WERI-Rb-1 (cell line): ENCODE data around the gene MYLK3.

Experiments used
- DNase-seq: peaks from one replicate; pipeline ENCODE4 v3.0.0-alpha.2; 2020
- H3K27ac ChIP-seq: fragments of 250-450 bp; sonication (Bioruptor Pico); 2 replicates; pipeline ENCODE4 v1.5.1; 2020; ENCODE audit warnings: mild to moderate bottlenecking, moderate library complexity
- H3K27me3 ChIP-seq: fragments of 250-450 bp; sonication (Bioruptor Pico); 2 replicates; pipeline ENCODE4 v1.5.1; 2021; ENCODE audit warnings: mild to moderate bottlenecking, low read depth, moderate library complexity; ENCODE audit not compliant: insufficient read depth, severe bottlenecking
- H3K36me3 ChIP-seq: fragments of 250-450 bp; sonication (Bioruptor Pico); 2 replicates; pipeline ENCODE4 v1.5.1; 2020; ENCODE audit warnings: mild to moderate bottlenecking, moderate library complexity
- H3K4me3 ChIP-seq: 2 replicates; pipeline ENCODE4 v1.5.1; 2011; ENCODE audit warnings: low read depth, mild to moderate bottlenecking, control low read depth, low read length
- H3K9me3 ChIP-seq: fragments of 250-450 bp; sonication (Bioruptor Pico); 2 replicates; pipeline ENCODE4 v1.5.1; 2021; ENCODE audit warnings: mild to moderate bottlenecking, moderate library complexity; ENCODE audit not compliant: severe bottlenecking
- TF ChIP-seq, protein P1 (sequence below): IDR thresholded peaks from 2 replicates; pipeline ENCODE4 v1.5.1; 2011; ENCODE audit warnings: low read depth, mild to moderate bottlenecking, control low read depth, inconsistent platforms, low read length

Gene MYLK3

DNA sequence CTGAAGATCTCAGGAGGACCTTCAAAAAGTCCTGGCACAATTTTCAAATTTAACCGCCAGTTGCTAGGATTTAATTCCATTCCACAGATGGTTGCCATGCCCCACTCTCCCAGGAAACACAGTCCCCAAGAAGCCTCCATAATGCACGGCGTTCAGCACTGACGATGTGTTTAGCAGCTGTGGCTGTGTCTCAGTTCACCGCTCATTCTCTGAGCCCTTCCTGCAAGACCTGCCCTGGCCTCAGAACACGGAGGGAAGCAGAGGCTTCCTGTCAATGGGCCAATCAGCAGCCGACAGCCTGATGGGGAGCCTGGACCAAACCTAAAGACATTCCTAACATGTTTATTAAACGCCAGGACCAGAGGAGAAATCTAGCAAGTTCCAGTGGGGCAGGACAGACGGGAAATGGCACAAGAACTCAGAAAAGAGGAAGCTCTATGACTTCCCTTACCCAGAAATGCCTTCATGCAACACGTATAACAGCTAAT lies 4.9 kb downstream of the MYLK3 start:
- H3K4me3 ChIP-seq = no peak overlapping the region

DNA sequence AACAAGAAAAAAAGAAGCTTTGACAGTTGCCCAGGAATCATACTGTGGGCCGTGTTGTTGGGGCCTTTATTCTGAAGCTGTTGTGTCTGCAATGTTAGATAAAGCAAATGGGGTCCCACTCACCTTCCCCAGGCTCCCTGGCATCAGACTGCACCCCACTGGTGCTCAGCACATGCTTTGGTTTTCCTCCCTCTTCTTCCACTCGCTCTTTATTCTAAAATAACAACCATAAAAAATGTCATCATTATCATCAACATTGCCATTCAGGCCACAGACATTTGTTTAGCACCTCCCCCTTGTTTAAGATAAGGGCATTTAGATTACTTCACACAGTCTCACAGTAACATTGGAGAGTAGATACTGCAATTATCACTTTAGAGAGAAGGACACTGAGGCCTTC lies 8.2 kb downstream of the MYLK3 start:
- no peaks in the 10 kb centered on the region for H3K27me3 ChIP-seq
- no peaks in the 10 kb centered on the region for H3K9me3 ChIP-seq
- TF ChIP-seq, protein P1, sequence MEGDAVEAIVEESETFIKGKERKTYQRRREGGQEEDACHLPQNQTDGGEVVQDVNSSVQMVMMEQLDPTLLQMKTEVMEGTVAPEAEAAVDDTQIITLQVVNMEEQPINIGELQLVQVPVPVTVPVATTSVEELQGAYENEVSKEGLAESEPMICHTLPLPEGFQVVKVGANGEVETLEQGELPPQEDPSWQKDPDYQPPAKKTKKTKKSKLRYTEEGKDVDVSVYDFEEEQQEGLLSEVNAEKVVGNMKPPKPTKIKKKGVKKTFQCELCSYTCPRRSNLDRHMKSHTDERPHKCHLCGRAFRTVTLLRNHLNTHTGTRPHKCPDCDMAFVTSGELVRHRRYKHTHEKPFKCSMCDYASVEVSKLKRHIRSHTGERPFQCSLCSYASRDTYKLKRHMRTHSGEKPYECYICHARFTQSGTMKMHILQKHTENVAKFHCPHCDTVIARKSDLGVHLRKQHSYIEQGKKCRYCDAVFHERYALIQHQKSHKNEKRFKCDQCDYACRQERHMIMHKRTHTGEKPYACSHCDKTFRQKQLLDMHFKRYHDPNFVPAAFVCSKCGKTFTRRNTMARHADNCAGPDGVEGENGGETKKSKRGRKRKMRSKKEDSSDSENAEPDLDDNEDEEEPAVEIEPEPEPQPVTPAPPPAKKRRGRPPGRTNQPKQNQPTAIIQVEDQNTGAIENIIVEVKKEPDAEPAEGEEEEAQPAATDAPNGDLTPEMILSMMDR = no peak
- H3K4me3 ChIP-seq = no peak overlapping the region
- no peak for DNase-seq
- H3K27ac ChIP-seq = no peak overlapping the region
- H3K36me3 ChIP-seq = no peaks in the 10 kb centered on the region

More for the DNA sequence above, 4.9 kb downstream of the MYLK3 start:
- no peaks in the 10 kb centered on the region for H3K36me3 ChIP-seq
- no peak for DNase-seq
- H3K27me3 ChIP-seq = no peaks in the 10 kb centered on the region
- H3K9me3 ChIP-seq = no peaks in the 10 kb centered on the region
- TF ChIP-seq, protein P1 = no peak
- H3K27ac ChIP-seq = no peak overlapping the region

DNA sequence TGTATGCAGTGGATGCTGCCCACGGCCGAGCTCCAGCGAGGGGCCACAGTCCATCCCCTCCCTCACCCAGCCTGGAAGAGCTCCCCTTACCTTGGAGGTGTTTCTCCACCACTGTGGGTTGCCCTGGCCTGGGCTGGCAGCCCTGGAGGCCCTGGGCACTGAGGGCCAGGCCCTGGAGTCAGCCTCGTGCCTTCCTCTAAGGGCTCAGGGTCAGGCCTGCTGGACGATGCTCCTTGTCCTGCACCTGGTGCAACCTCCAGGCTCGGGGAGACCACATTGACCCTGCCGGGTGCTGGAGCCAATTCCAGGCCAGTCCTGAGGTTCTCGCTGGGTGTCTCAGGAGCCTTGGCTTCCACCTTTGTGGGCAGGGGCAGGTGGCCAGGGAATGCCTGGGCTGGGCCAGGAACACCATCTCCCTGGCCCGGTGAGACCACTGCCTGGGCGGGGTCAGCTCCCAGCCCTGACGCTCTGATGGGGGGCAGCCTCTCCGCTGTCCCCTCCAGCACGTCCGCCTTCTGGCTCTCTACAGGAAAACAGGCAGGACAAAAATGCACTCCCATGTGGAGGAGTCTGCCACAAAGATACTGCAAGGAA lies 10.4 kb downstream of the MYLK3 start:
- no peaks in the 10 kb centered on the region for H3K27me3 ChIP-seq
- DNase-seq = no peak
- no peak overlapping the region for H3K27ac ChIP-seq
- H3K36me3 ChIP-seq = no peaks in the 10 kb centered on the region
- H3K4me3 ChIP-seq = no peak overlapping the region
- no peaks in the 10 kb centered on the region for H3K9me3 ChIP-seq
- TF ChIP-seq, protein P1 = no peak

DNA sequence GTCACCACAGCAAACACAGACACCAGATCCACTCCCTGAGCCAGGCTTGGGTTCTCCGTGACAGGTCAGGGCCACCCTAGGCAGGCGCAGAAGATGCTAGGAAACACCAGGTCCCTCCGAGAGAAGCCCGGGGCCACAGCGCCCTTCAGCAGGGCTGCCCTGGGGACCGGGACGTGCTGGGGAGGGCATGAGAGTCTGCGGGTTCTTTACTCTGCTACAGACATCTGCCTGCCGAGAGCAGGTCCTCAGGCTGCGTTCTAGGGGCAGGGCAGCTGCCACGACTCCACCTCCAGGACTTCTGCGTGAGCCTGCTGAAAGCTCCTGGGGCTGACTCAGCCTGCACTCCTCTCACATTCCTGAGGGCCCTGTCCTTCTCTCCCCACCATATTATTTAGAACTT lies 11.4 kb downstream of the MYLK3 start:
- no peaks in the 10 kb centered on the region for H3K27me3 ChIP-seq
- TF ChIP-seq, protein P1 = no peak
- H3K27ac ChIP-seq = no peak overlapping the region
- H3K9me3 ChIP-seq = no peaks in the 10 kb centered on the region
- no peaks in the 10 kb centered on the region for H3K36me3 ChIP-seq
- no peak overlapping the region for H3K4me3 ChIP-seq
- DNase-seq = no peak

GRCh38 chr16:46733319-46733830 lies 14.8 kb downstream of the MYLK3 start:
- Histone ChIP-seq H3K27me3 (no peaks in the 10 kb centered on the region), H3K9me3 (no peaks in the 10 kb centered on the region), H3K27ac (no peak overlapping the region), H3K4me3 (no peak overlapping the region), H3K36me3 (no peaks in the 10 kb centered on the region)
- DNase-seq = no peak
- TF ChIP-seq, protein P1 = no peak

- H3K36me3 ChIP-seq = no peaks in the 10 kb centered on the region
- TF ChIP-seq, protein P1 = no peak
These were observed 15.6 kb downstream of the MYLK3 start for GRCh38 chr16:46732561-46732960.

More at GRCh38 chr16:46732561-46732960, 15.6 kb downstream of the MYLK3 start:
- Histone ChIP-seq H3K4me3 (no peak overlapping the region), H3K27ac (no peak overlapping the region), H3K9me3 (no peaks in the 10 kb centered on the region), H3K27me3 (no peaks in the 10 kb centered on the region)
- no peak for DNase-seq
